ENCODE results near the gene MFSD1. TPM values are rescaled to one million over a fixed set of nuclear protein-coding genes. Genes with fewer than 3 reads are reported as not detected.

The MFSD1 gene
- total and polyA plus RNA-seq, 2 experiments from 2014 or later, result 4.3 to 28.4 TPM

DNA sequence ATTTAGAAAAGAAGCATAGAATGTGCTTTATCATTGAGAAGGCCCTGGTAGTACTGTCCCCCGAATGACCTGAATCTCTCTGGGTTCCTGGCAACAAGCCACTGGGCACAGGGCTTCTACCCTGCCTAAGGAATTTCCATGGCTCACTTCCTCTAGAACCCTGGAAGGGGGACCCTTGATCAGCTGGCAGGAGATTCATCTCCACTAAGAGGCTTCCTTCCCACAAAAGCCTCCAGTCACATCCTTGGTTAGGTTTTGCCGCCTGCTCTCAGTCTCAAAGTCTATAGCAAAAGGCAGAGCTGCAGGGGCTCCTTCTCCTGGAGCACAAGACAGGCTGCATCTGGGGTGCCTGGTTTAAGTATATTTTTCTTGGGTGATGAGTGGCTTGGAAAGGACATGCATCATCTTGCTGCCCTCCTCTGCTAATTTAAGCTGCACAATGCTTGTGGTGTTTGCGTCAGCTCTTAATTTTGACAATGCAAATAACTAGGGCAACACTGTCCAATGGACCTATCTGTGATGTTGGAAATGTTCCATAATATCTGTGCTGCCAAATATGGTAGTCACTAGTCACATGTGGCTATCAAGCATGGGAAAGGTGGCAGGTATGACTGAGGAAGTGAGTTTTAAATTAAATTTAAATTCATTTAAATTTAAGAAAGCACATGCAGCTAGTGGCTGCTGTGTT, 36.2 kb upstream of the MFSD1 start:
- no peak overlapping the region for H2AFZ ChIP-seq
- no peaks in the 10 kb centered on the region for H3K36me3 ChIP-seq (ENCODE audit: insufficient read depth)
- H3K27ac Mint-ChIP-seq, result no peak overlapping the region
- no peak for DNase-seq (ENCODE audit: low spot score)
- no peaks in the 10 kb centered on the region for H3K9me3 Mint-ChIP-seq
- no peaks in the 10 kb centered on the region for H3K27me3 ChIP-seq (ENCODE audit: insufficient read depth)
- H3K4me3 ChIP-seq, result no peak overlapping the region
- no peaks in the 10 kb centered on the region for H3K9me2 ChIP-seq (ENCODE audit: insufficient read depth)
- no peak overlapping the region for H3K4me2 ChIP-seq
- H3K27ac ChIP-seq (ENCODE audit: low read depth), result no peak overlapping the region
- H3K36me3 Mint-ChIP-seq (ENCODE audit: low read depth), result no peaks in the 10 kb centered on the region
- no peak overlapping the region for H3K4me3 Mint-ChIP-seq
- peaks cover 5% of the 10 kb centered on the region for H3K27me3 Mint-ChIP-seq (ENCODE audit: insufficient read depth, low read depth, poor library complexity)
- no peaks in the 10 kb centered on the region for H3F3A ChIP-seq (replicated peaks; ENCODE audit: low read depth)
- peaks cover 24% of the 10 kb centered on the region for H3K4me1 Mint-ChIP-seq
- no peaks in the 10 kb centered on the region for H4K20me1 ChIP-seq (replicated peaks; ENCODE audit: insufficient read depth)
- no peaks in the 10 kb centered on the region for H3K79me2 ChIP-seq (replicated peaks; ENCODE audit: insufficient read depth)
- ATAC-seq, result no peak
- TF ChIP-seq STAT1 (IDR thresholded peaks at IDR 0.05; ENCODE audit: unreplicated experiment) (no peak), EZH2phosphoT487 (IDR thresholded peaks at IDR 0.05; ENCODE audit: unreplicated experiment) (no peak), POLR2AphosphoS5 (IDR thresholded peaks at IDR 0.05; ENCODE audit: low read depth) (no peak), JUNB (IDR thresholded peaks at IDR 0.05; ENCODE audit: unreplicated experiment) (no peak), ZNF331 (CRISPR knock-in tag; IDR thresholded peaks at IDR 0.05; ENCODE audit: low read depth) (no peak), EZH2 (IDR thresholded peaks at IDR 0.05; ENCODE audit: low read depth, unreplicated experiment) (no peak)
- TF ChIP-seq, protein P1, sequence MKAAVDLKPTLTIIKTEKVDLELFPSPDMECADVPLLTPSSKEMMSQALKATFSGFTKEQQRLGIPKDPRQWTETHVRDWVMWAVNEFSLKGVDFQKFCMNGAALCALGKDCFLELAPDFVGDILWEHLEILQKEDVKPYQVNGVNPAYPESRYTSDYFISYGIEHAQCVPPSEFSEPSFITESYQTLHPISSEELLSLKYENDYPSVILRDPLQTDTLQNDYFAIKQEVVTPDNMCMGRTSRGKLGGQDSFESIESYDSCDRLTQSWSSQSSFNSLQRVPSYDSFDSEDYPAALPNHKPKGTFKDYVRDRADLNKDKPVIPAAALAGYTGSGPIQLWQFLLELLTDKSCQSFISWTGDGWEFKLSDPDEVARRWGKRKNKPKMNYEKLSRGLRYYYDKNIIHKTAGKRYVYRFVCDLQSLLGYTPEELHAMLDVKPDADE (IDR thresholded peaks at IDR 0.05), result no peak
- H3K4me1 ChIP-seq (ENCODE audit: insufficient read depth), result peaks cover 5% of the 10 kb centered on the region; the same call in 1 of the 2 replicates

DNA sequence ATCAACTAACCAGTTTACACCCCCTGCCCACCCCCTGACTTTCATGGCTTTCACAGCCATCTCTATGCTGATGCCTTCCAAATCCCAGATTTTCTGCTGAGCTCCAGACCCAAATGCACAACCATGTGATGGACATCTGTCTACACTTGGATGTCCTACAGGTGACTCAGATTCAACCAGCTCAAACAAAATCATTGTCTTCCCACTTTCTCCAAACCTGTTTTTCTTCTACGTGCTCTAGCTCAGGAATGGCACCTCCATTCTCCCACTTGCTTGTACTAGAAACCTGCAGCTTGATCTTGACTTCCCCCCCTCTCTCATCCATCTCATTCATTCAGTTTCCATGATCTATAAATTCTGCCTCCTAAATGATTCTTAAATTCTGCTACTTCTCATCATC, 35.5 kb upstream of the MFSD1 start:
- peaks cover 5% of the 10 kb centered on the region for H3K27me3 Mint-ChIP-seq (ENCODE audit: insufficient read depth, low read depth, poor library complexity)
- Histone ChIP-seq H3K36me3 (ENCODE audit: insufficient read depth) (no peaks in the 10 kb centered on the region), H3F3A (replicated peaks; ENCODE audit: low read depth) (no peaks in the 10 kb centered on the region), H3K4me2 (no peak overlapping the region), H3K27me3 (ENCODE audit: insufficient read depth) (no peaks in the 10 kb centered on the region), H3K4me3 (no peak overlapping the region), H3K79me2 (replicated peaks; ENCODE audit: insufficient read depth) (no peaks in the 10 kb centered on the region), H2AFZ (no peak overlapping the region), H3K4me1 (ENCODE audit: insufficient read depth) (peaks cover 5% of the 10 kb centered on the region; the same call in 1 of the 2 replicates), H3K27ac (ENCODE audit: low read depth) (no peak overlapping the region), H4K20me1 (replicated peaks; ENCODE audit: insufficient read depth) (no peaks in the 10 kb centered on the region), H3K9me2 (ENCODE audit: insufficient read depth) (no peaks in the 10 kb centered on the region)
- no peak overlapping the region for H3K27ac Mint-ChIP-seq
- H3K4me1 Mint-ChIP-seq, result peaks cover 24% of the 10 kb centered on the region
- H3K4me3 Mint-ChIP-seq, result no peak overlapping the region
- TF ChIP-seq EZH2 (IDR thresholded peaks at IDR 0.05; ENCODE audit: low read depth, unreplicated experiment) (no peak), NANOG (IDR thresholded peaks at IDR 0.05; ENCODE audit: borderline replicate concordance) (no peak), STAT1 (IDR thresholded peaks at IDR 0.05; ENCODE audit: unreplicated experiment) (no peak), ZNF114 (CRISPR knock-in tag; IDR thresholded peaks at IDR 0.05) (no peak)
- TF ChIP-seq, protein P2, sequence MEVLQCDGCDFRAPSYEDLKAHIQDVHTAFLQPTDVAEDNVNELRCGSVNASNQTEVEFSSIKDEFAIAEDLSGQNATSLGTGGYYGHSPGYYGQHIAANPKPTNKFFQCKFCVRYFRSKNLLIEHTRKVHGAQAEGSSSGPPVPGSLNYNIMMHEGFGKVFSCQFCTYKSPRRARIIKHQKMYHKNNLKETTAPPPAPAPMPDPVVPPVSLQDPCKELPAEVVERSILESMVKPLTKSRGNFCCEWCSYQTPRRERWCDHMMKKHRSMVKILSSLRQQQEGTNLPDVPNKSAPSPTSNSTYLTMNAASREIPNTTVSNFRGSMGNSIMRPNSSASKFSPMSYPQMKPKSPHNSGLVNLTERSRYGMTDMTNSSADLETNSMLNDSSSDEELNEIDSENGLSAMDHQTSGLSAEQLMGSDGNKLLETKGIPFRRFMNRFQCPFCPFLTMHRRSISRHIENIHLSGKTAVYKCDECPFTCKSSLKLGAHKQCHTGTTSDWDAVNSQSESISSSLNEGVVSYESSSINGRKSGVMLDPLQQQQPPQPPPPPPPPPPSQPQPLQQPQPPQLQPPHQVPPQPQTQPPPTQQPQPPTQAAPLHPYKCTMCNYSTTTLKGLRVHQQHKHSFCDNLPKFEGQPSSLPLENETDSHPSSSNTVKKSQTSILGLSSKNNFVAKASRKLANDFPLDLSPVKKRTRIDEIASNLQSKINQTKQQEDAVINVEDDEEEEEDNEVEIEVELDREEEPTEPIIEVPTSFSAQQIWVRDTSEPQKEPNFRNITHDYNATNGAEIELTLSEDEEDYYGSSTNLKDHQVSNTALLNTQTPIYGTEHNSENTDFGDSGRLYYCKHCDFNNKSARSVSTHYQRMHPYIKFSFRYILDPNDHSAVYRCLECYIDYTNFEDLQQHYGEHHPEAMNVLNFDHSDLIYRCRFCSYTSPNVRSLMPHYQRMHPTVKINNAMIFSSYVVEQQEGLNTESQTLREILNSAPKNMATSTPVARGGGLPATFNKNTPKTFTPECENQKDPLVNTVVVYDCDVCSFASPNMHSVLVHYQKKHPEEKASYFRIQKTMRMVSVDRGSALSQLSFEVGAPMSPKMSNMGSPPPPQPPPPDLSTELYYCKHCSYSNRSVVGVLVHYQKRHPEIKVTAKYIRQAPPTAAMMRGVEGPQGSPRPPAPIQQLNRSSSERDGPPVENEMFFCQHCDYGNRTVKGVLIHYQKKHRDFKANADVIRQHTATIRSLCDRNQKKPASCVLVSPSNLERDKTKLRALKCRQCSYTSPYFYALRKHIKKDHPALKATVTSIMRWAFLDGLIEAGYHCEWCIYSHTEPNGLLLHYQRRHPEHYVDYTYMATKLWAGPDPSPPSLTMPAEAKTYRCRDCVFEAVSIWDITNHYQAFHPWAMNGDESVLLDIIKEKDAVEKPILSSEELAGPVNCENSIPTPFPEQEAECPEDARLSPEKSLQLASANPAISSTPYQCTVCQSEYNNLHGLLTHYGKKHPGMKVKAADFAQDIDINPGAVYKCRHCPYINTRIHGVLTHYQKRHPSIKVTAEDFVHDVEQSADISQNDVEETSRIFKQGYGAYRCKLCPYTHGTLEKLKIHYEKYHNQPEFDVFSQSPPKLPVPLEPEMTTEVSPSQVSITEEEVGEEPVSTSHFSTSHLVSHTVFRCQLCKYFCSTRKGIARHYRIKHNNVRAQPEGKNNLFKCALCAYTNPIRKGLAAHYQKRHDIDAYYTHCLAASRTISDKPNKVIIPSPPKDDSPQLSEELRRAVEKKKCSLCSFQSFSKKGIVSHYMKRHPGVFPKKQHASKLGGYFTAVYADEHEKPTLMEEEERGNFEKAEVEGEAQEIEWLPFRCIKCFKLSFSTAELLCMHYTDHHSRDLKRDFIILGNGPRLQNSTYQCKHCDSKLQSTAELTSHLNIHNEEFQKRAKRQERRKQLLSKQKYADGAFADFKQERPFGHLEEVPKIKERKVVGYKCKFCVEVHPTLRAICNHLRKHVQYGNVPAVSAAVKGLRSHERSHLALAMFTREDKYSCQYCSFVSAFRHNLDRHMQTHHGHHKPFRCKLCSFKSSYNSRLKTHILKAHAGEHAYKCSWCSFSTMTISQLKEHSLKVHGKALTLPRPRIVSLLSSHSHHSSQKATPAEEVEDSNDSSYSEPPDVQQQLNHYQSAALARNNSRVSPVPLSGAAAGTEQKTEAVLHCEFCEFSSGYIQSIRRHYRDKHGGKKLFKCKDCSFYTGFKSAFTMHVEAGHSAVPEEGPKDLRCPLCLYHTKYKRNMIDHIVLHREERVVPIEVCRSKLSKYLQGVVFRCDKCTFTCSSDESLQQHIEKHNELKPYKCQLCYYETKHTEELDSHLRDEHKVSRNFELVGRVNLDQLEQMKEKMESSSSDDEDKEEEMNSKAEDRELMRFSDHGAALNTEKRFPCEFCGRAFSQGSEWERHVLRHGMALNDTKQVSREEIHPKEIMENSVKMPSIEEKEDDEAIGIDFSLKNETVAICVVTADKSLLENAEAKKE (CRISPR knock-in tag; IDR thresholded peaks at IDR 0.05), result no peak
- TF ChIP-seq, protein P1 (IDR thresholded peaks at IDR 0.05), result no peak
- no peaks in the 10 kb centered on the region for H3K9me3 Mint-ChIP-seq
- DNase-seq (ENCODE audit: low spot score) (no peak), ATAC-seq (no peak)
- H3K36me3 Mint-ChIP-seq (ENCODE audit: low read depth), result no peaks in the 10 kb centered on the region

Measured in GM23338 (cell line).